SU-DHL-6 (cell line): ENCODE measurements around the gene FCHSD1.
A peak's percentile ranks its signal among the peaks of the same experiment; 100 is the strongest.

Source experiments
- H2AFZ ChIP-seq: fragments of 200-600 bp; sonication (generic); 2 replicates; pipeline ENCODE4 v1.6.1; 2014; ENCODE audit warnings: low read depth, mild to moderate bottlenecking, moderate library complexity, mixed read lengths, antibody characterized with exemption, low read length; ENCODE audit not compliant: severe bottlenecking
- H3F3A ChIP-seq: fragments of 200-600 bp; shearing (Covaris generic); 2 replicates; pipeline ENCODE4 v1.6.0; 2016; ENCODE audit warnings: antibody characterized with exemption, mild to moderate bottlenecking; ENCODE audit not compliant: insufficient read depth
- H3K27ac ChIP-seq: fragments of 200-600 bp; sonication (generic); 2 replicates; pipeline ENCODE4 v1.5.1; 2016; ENCODE audit warnings: low read depth, mild to moderate bottlenecking, low read length, moderate library complexity, mixed read lengths
- H3K27me3 ChIP-seq: fragments of 200-600 bp; sonication (generic), shearing (Covaris generic); 2 replicates; pipeline ENCODE4 v1.6.0; 2014; ENCODE audit warnings: mild to moderate bottlenecking, low read length
- H3K36me3 ChIP-seq: fragments of 200-600 bp; sonication (generic); 2 replicates; pipeline ENCODE4 v1.6.1; 2014; ENCODE audit warnings: mild to moderate bottlenecking, low read length, mixed read lengths
- H3K4me2 ChIP-seq: fragments of 300-600, 200-600 bp; shearing (Covaris generic), sonication (generic); 2 replicates; pipeline ENCODE4 v1.6.0; 2014; ENCODE audit warnings: low read length, low read depth, mild to moderate bottlenecking; ENCODE audit not compliant: poor library complexity, severe bottlenecking
- H3K4me3 ChIP-seq: fragments of 200-600 bp; sonication (generic); 2 replicates; pipeline ENCODE4 v1.5.1; 2014; ENCODE audit warnings: antibody characterized with exemption, low read length, mild to moderate bottlenecking, mixed read lengths; ENCODE audit not compliant: insufficient read depth, poor library complexity, severe bottlenecking
- H3K79me2 ChIP-seq: fragments of 200-600 bp; sonication (generic); 2 replicates; pipeline ENCODE4 v1.6.1; 2014; ENCODE audit warnings: mild to moderate bottlenecking, low read length, moderate library complexity; ENCODE audit not compliant: insufficient read depth
- H3K9ac ChIP-seq: fragments of 200-600 bp; sonication (generic); 2 replicates; pipeline ENCODE4 v1.7.0; 2014; ENCODE audit warnings: mild to moderate bottlenecking, low read length
- H3K9me2 ChIP-seq: fragments of 200-600 bp; sonication (generic); replicated peaks from 2 replicates; pipeline ENCODE4 v1.6.1; 2014; ENCODE audit warnings: low read length; ENCODE audit not compliant: insufficient read depth
- H3K9me3 ChIP-seq: fragments of 200-600 bp; sonication (generic); 2 replicates; pipeline ENCODE4 v1.6.1; 2014; ENCODE audit warnings: low read length, mixed read lengths; ENCODE audit not compliant: insufficient read depth
- H4K20me1 ChIP-seq: fragments of 200-600 bp; sonication (generic); 2 replicates; pipeline ENCODE4 v1.6.1; 2014; ENCODE audit warnings: low read depth, mild to moderate bottlenecking, antibody characterized with exemption, low read length, moderate library complexity, mixed read lengths
- CTCF ChIP-seq: fragments of 200-600 bp; sonication (generic); IDR thresholded peaks from one replicate; pipeline ENCODE4 v1.5.1; 2017; ENCODE audit warnings: antibody characterized with exemption, mild to moderate bottlenecking, low read length, moderate library complexity; ENCODE audit not compliant: insufficient read depth, poor library complexity, severe bottlenecking
- EZH2phosphoT487 ChIP-seq: fragments of 200-600 bp; sonication (generic), shearing (Covaris generic); conservative IDR thresholded peaks from 2 replicates; pipeline ENCODE4 v1.6.1; 2018; ENCODE audit warnings: mild to moderate bottlenecking, antibody characterized with exemption, low read length, moderate library complexity, mixed read lengths

FCHSD1 gene

GRCh38 chr5:141636106-141636412 is 15.2 kb downstream of the FCHSD1 start:
- peak overlapping the region; percentile 97 for H3K4me3 ChIP-seq
- no peaks in the 10 kb centered on the region for H3K9me3 ChIP-seq
- peaks cover 8% of the 10 kb centered on the region; the same call in 1 of the 2 replicates for H3F3A ChIP-seq
- H3K36me3 ChIP-seq: peaks cover 9% of the 10 kb centered on the region
- peaks cover 64% of the 10 kb centered on the region for H3K79me2 ChIP-seq
- H2AFZ ChIP-seq: peak overlapping the region; percentile 28
- no peak overlapping the region for H3K27ac ChIP-seq
- no peaks in the 10 kb centered on the region for H3K27me3 ChIP-seq
- TF ChIP-seq CTCF (no peak), EZH2phosphoT487 (no peak)
- H3K9me2 ChIP-seq: no peaks in the 10 kb centered on the region
- H3K4me2 ChIP-seq: peak overlapping the region; percentile 71
- peaks cover 15% of the 10 kb centered on the region for H4K20me1 ChIP-seq
- H3K9ac ChIP-seq: peak overlapping the region; percentile 94

GRCh38 chr5:141635646-141636045 is 15.6 kb downstream of the FCHSD1 start:
- TF ChIP-seq CTCF (no peak), EZH2phosphoT487 (no peak)
- no peaks in the 10 kb centered on the region for H3K27me3 ChIP-seq
- no peak overlapping the region for H3K27ac ChIP-seq
- no peaks in the 10 kb centered on the region for H3K9me2 ChIP-seq
- peaks cover 68% of the 10 kb centered on the region for H3K79me2 ChIP-seq
- peaks cover 13% of the 10 kb centered on the region for H3K36me3 ChIP-seq
- peak overlapping the region; percentile 71 for H3K4me2 ChIP-seq
- H4K20me1 ChIP-seq: peaks cover 15% of the 10 kb centered on the region
- H3F3A ChIP-seq: peaks cover 8% of the 10 kb centered on the region; the same call in 1 of the 2 replicates
- H3K9me3 ChIP-seq: no peaks in the 10 kb centered on the region
- no peak overlapping the region for H2AFZ ChIP-seq
- peak overlapping the region; percentile 97 for H3K4me3 ChIP-seq
- H3K9ac ChIP-seq: peak overlapping the region; percentile 94

DNA sequence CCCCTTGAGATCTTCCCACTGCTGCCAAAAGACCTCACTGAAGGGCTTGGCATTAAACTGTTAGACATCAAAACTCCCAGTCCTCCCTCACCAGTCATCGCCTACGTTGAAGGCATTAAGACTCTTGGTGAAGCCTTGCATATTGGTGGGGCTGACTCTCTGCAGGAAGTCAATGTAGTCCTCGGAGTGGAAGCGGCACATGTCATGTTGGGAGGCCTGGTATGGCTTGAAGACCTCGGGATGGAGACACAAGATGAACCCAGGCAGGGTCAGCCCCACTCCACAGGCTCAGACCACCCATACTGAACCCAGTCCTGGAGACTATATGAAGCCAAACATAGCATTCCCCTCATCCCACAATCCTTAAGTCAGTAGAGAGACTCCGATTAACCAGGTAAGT is 16.5 kb downstream of the FCHSD1 start:
- Histone ChIP-seq H4K20me1 (peaks cover 15% of the 10 kb centered on the region), H3K9ac (peak overlapping the region; percentile 94; the same call in 1 of the 2 replicates), H3K27me3 (no peaks in the 10 kb centered on the region), H3K9me3 (no peaks in the 10 kb centered on the region), H3F3A (peaks cover 8% of the 10 kb centered on the region; the same call in 1 of the 2 replicates), H3K4me3 (no peak overlapping the region), H3K4me2 (peak overlapping the region; percentile 71), H3K27ac (no peak overlapping the region), H3K36me3 (peaks cover 16% of the 10 kb centered on the region), H2AFZ (no peak overlapping the region), H3K79me2 (peaks cover 77% of the 10 kb centered on the region), H3K9me2 (no peaks in the 10 kb centered on the region)
- TF ChIP-seq EZH2phosphoT487 (no peak), CTCF (no peak)
